LHCN-M2 (cell line): ENCODE data around the gene THBS1. TPM values are rescaled to one million over a fixed set of nuclear protein-coding genes. Genes with fewer than 3 reads are reported as not detected.

Source experiments
- DNase-seq: peaks from one replicate; pipeline ENCODE4 v3.0.0-alpha.2; 2012; ENCODE audit warnings: low read depth
- total RNA-seq: library from RNA; depleted of rRNA; stranded (reverse); fragments of >200 nt; gene quantifications from 2 replicates; pipeline ENCODE4 v1.2.3, GENCODE V29; 2014; rRNA removed

Gene THBS1
- total RNA-seq, 1 experiment from 2014 or later = 2,850 TPM

DNA sequence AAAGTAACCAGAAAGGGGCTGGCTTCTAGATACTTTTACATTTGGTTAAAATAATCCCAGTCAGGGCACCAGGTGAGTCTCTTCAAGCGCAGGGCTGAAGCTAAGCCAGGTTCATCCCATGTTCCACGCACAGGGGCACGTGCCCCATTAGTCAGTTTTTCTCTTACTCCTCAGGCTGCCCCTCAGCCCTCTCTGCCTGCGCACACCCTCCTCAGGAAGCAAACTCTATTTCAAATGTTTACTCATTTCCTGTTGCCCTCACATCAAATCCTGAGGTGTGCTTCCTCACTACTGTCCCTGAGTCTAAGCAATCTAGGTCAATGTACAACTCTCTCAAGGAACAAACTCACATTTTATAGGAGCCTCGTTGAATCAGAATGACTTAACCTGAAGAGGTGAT is 48.5 kb downstream of the THBS1 start:
- no peak for DNase-seq

GRCh38 chr15:39629906-39630305 is 49.0 kb downstream of the THBS1 start:
- DNase-seq = no peak

GRCh38 chr15:39631357-39631756 is 50.5 kb downstream of the THBS1 start:
- no peak for DNase-seq

DNA sequence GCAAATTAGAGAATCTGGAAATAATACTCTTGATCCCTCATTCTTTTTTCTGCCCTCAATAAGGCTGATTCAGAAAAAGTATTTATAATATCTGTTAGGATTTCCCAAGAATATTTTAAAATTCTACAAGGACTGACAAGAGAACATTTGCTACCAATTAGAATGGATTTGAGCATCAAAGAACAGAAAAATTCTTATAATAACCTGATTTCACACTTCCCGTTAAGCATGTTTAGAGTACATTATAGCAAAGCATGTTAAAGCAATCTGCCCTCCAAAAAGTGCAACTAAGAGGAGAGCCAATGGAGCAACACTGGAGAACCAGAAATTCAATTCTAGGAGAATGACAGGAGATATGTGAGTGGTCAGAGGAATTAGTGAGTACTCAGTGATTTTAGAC is 57.2 kb downstream of the THBS1 start:
- DNase-seq = no peak

DNA sequence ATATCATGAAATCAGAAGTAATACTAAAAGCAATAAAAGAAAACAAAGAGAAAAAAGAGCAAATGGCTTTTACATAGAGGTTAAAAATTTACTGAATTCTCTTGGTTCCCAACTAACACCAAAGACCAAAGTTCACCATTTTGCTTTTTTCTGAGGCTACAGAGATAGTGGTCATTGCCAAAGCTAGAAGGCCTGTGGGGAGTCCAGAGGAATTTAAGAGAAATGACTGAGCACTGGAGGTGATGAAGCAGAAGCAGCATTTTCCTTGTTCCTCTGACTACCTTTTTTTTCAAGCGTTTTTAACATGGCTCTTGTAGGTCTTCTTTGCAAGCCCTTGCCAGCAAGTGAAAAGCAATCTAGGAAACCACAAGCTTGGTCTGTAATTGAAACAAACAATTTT is 58.2 kb downstream of the THBS1 start:
- DNase-seq = no peak

DNA sequence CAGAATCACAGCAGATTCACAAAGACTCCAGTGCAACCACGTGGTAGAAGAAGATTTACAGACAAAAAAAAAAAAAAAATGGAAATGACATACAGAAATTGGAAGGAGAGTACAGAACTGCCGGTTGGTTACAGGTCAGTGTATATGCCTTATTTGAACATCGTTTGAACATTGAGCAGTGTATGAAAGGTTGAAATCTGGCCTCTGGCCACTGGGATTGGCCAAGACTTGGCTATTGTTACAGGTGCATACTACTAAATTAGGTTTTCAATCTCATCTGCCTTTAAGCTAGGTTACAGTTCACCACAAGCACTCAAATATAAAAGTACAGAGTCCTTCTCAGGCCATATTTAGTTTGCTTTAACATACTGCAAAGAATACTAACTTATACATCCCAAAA is 59.8 kb downstream of the THBS1 start:
- DNase-seq = no peak

GRCh38 chr15:39641191-39641889 is 60.5 kb downstream of the THBS1 start:
- peak; percentile 11 for DNase-seq

GRCh38 chr15:39642011-39642640 is 61.2 kb downstream of the THBS1 start:
- DNase-seq = peak; percentile 58

DNA sequence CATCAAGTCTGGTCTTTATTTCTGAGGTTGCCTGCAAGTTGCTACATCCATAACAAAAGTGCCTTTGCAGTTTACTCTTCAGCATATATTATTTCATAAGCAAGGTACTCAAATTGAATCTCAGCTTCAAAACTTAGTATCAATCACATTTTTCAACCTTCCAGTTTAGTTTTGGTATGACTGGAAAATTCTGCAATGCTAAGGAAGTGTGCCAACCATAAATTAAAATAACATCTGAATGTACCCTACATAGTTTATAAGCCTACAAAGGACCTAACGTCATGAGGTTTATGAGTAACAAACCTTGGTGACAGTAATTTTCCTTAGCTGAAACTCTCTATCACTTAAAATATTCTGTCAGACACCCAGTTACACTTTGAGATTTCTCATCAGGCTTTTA is 62.8 kb downstream of the THBS1 start:
- DNase-seq = no peak

GRCh38 chr15:39644136-39644535 is 63.3 kb downstream of the THBS1 start:
- no peak for DNase-seq

GRCh38 chr15:39645138-39645975 is 64.5 kb downstream of the THBS1 start:
- DNase-seq = no peak

DNA sequence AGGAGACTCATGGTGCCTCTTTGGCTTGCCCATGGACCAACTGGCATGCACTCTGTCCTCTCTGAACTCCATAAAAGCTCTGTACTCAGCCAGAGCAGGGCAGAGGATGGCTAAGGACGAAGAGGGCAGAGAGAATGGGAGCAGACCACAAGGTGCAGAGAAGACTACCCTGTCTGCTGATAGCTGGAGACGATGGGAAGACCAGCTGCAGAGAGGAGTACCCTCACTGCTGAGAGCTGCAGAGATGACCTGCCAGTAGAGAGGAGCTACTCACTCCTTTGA is 65.0 kb downstream of the THBS1 start:
- DNase-seq = no peak

DNA sequence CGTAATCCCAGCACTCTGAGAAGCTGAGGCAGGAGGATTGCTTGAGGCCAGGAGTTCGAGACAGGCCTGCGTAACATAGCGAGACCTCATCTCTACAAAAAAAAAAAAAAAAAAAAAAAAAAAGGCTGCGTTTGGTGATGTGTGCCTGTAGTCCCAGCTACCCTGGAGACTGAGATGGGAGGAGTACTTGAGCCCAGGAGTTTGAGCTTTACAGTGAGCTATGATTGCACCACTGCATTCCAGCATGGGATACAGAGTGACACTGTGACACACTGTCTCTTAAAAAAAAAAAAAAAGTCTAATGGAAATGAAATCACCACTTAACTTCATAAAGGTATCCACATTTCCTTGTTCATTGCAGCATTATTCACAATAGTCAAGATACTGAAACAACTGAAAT is 65.5 kb downstream of the THBS1 start:
- no peak for DNase-seq

Other genes with a start within 250 kb of the THBS1 start
- gene FSIP1, start 201.8 kb downstream of the THBS1 start, total RNA-seq = 0.38 and 1.1 TPM in 2 replicates